ENCODE measurements around the gene AATK.

GRCh38 chr17:81178136-81179091 is 12.4 kb upstream of the AATK start:
- no peak for TF ChIP-seq CTCF (IDR thresholded peaks at IDR 0.05 in 8 of 11, conservative IDR thresholded peaks at IDR 0.05 in 3 of 11)
- TF ChIP-seq POLR2AphosphoS5 (IDR thresholded peaks at IDR 0.05) = no peak
- TF ChIP-seq POLR2A (IDR thresholded peaks at IDR 0.05) = no peak
